HG03097 (cell line): Measurements from ENCODE around the gene SOX10.
"Not testable (repeated sequence)": the region's sequence is repeated elsewhere in the genome, so short reads cannot be mapped to it uniquely, and the experiment has no call there.

ENCODE experiments used
- ATAC-seq: cut with Tn5 transposase; IDR thresholded peaks from one replicate; pipeline ENCODE4 v1.9.1; 2021; ENCODE audit not compliant: unreplicated experiment, low FRiP score

SOX10 gene

GRCh38 chr22:37967637-37968451, 16.5 kb downstream of the SOX10 start:
- ATAC-seq = no peak

- no peak for ATAC-seq
These were observed 17.2 kb downstream of the SOX10 start for GRCh38 chr22:37967147-37967546.

GRCh38 chr22:37965940-37966664, 18.3 kb downstream of the SOX10 start:
- no peak for ATAC-seq

- ATAC-seq = no peak
These were observed 23.3 kb downstream of the SOX10 start for GRCh38 chr22:37961062-37961461.

GRCh38 chr22:37959231-37959825, 25.0 kb downstream of the SOX10 start:
- no peak for ATAC-seq

- ATAC-seq = no peak
These were observed 27.1 kb downstream of the SOX10 start for GRCh38 chr22:37957232-37957631.

- ATAC-seq = not testable (repeated sequence)
These were observed 28.4 kb downstream of the SOX10 start for GRCh38 chr22:37955825-37956397.

GRCh38 chr22:37954686-37955085, 29.7 kb downstream of the SOX10 start:
- no peak for ATAC-seq

- peak; percentile 86 for ATAC-seq
These were observed 30.7 kb downstream of the SOX10 start, which contains the start of the genes C22orf23 and POLR2F for GRCh38 chr22:37953437-37954179. Gene C22orf23 (minus strand): TSS chr22:37953601. CDS start chr22:37953149, 452 bp downstream. Gene POLR2F (plus strand): TSS chr22:37953699. CDS start chr22:37953788, 89 bp downstream.

- ATAC-seq = peak; percentile 17
These were observed 31.3 kb downstream of the SOX10 start for GRCh38 chr22:37953062-37953436.

GRCh38 chr22:37952629-37953028, 31.7 kb downstream of the SOX10 start:
- ATAC-seq = not testable (repeated sequence)

- no peak for ATAC-seq
These were observed 33.0 kb downstream of the SOX10 start for GRCh38 chr22:37951305-37951704.

GRCh38 chr22:37947142-37947795, 37.1 kb downstream of the SOX10 start:
- ATAC-seq = not testable (repeated sequence)

GRCh38 chr22:37944423-37944822, 39.9 kb downstream of the SOX10 start:
- not testable (repeated sequence) for ATAC-seq

- ATAC-seq = no peak
These were observed 40.5 kb downstream of the SOX10 start for GRCh38 chr22:37943825-37944198.

- no peak for ATAC-seq
These were observed 41.1 kb downstream of the SOX10 start for GRCh38 chr22:37943136-37943824.

GRCh38 chr22:37942133-37942532, 42.2 kb downstream of the SOX10 start:
- ATAC-seq = no peak

GRCh38 chr22:37940698-37941376, 43.5 kb downstream of the SOX10 start:
- ATAC-seq = no peak
